Fibroblast of lung (primary cell): ENCODE data around the gene ZDHHC5. TPM values are rescaled to one million over a fixed set of nuclear protein-coding genes. Genes with fewer than 3 reads are reported as not detected.
"Not testable (repeated sequence)": the region's sequence is repeated elsewhere in the genome, so short reads cannot be mapped to it uniquely, and the experiment has no call there.

Experiments
- DNase-seq, 2 donors: peaks; one replicate each; pipeline versions ENCODE4 v3.0.0 to v3.0.0-alpha.2; 2010; ENCODE audit warnings: low read depth in 2 of 2
- H2AFZ ChIP-seq: 2 replicates; pipeline ENCODE4 v1.5.1; 2012; ENCODE audit warnings: low read length, control low read depth, inconsistent platforms
- H3K27ac ChIP-seq: 2 replicates; pipeline ENCODE4 v1.5.1; 2011; ENCODE audit warnings: low read length, control low read depth; ENCODE audit not compliant: insufficient read depth
- H3K27me3 ChIP-seq: 2 replicates; pipeline ENCODE4 v1.5.1; 2011; ENCODE audit warnings: mild to moderate bottlenecking, low read length; ENCODE audit not compliant: control insufficient read depth, insufficient read depth
- H3K36me3 ChIP-seq: 2 replicates; pipeline ENCODE4 v1.5.1; 2011; ENCODE audit warnings: low read length; ENCODE audit not compliant: control insufficient read depth, insufficient read depth
- H3K4me1 ChIP-seq: 2 replicates; pipeline ENCODE4 v1.5.1; 2011; ENCODE audit warnings: low read length; ENCODE audit not compliant: control insufficient read depth, insufficient read depth; ENCODE audit errors: extremely low read depth
- H3K4me2 ChIP-seq: 2 replicates; pipeline ENCODE4 v1.5.1; 2011; ENCODE audit warnings: low read length, control low read depth; ENCODE audit not compliant: insufficient read depth; ENCODE audit errors: extremely low read depth
- H3K4me3 ChIP-seq, 4 experiments: fragments of 200-600 bp in 1 of 4; sonication (generic) in 1 of 4; replicated peaks in 1 of 4; 2 replicates each; pipeline ENCODE4 v1.5.1; 2011 to 2016; ENCODE audit warnings: low read length in 4 of 4, low read depth in 3 of 4, mild to moderate bottlenecking in 3 of 4, control low read depth in 2 of 4, inconsistent platforms in 1 of 4, mixed read lengths in 1 of 4; ENCODE audit not compliant: insufficient read depth in 1 of 4; ENCODE audit errors: control extremely low read depth in 1 of 4
- H3K79me2 ChIP-seq: 2 replicates; pipeline ENCODE4 v1.5.1; 2012; ENCODE audit warnings: mild to moderate bottlenecking, low read length, inconsistent platforms; ENCODE audit not compliant: control insufficient read depth, insufficient read depth
- H3K9ac ChIP-seq: 2 replicates; pipeline ENCODE4 v1.5.1; 2011; ENCODE audit warnings: mild to moderate bottlenecking, low read length, control low read depth; ENCODE audit not compliant: insufficient read depth
- H3K9me3 ChIP-seq: 2 replicates; pipeline ENCODE4 v1.5.1; 2012; ENCODE audit warnings: low read depth, low read length; ENCODE audit not compliant: control insufficient read depth, insufficient read depth
- H4K20me1 ChIP-seq: 2 replicates; pipeline ENCODE4 v1.5.1; 2011; ENCODE audit warnings: low read length; ENCODE audit not compliant: control insufficient read depth, insufficient read depth; ENCODE audit errors: extremely low read depth
- CTCF ChIP-seq, 2 donors: IDR thresholded peaks in 1 of 2; conservative IDR thresholded peaks in 1 of 2; 1 replicate in 1 of 2; 2 replicates in 1 of 2; pipeline ENCODE4 v1.5.1; 2011 to 2012; ENCODE audit warnings: low read length in 2 of 2, control low read depth in 1 of 2, inconsistent platforms in 1 of 2, low read depth in 1 of 2, mild to moderate bottlenecking in 1 of 2
- EZH2 ChIP-seq: IDR thresholded peaks from 2 replicates; pipeline ENCODE4 v1.5.1; 2012; ENCODE audit warnings: low read length, control low read depth, mild to moderate bottlenecking; ENCODE audit errors: missing control alignments
- polyA plus RNA-seq, 2 donors: library from polyadenylated mRNA; depleted of rRNA in 1 of 2; stranded (reverse) in 1 of 2; unstranded in 1 of 2; fragments of >200 nt; gene quantifications; 2 replicates each; pipeline ENCODE4 v1.2.1, GENCODE V29; 2011 to 2012; ENCODE audit warnings: missing spikeins in 1 of 2
- total RNA-seq: library from RNA; depleted of rRNA; stranded (reverse); fragments of >200 nt; gene quantifications from 2 replicates; pipeline ENCODE4 v1.2.1, GENCODE V29; 2014

Gene ZDHHC5
- total and polyA plus RNA-seq, 2 donors (not counting 1 experiment from before 2014, with no cell fraction given): 33.9 to 58.9 TPM

DNA sequence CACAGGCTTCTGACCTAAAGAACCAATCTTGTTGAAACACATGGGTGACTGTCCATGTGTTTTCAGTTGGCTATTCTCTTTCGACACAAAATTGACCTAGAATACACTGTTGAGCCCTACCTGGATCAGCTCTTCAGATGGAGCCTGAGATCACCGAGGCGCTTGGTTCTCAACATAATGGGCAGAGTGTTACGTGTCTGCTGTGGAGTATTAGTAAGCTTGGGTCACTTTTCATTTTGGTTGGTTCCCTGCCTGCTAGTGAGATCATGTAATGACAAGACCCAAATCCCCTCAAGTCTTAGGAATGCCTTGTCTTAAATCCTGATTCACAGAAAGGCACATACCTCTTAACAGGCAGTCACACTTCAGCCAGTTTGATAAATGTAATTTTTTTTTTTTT is 35.4 kb downstream of the ZDHHC5 start:
- Histone ChIP-seq H3K79me2 (peaks cover 6% of the 10 kb centered on the region), H3K4me2 (no peak overlapping the region), H3K9ac (no peak overlapping the region), H3K27me3 (no peaks in the 10 kb centered on the region), H3K4me3 (no peak overlapping the region), H3K27ac (no peak overlapping the region), H3K36me3 (peaks cover 14% of the 10 kb centered on the region), H2AFZ (no peak overlapping the region), H4K20me1 (no peaks in the 10 kb centered on the region), H3K9me3 (no peaks in the 10 kb centered on the region), H3K4me1 (no peaks in the 10 kb centered on the region)
- DNase-seq: peak in 1 of 2 donors; percentile 53
- TF ChIP-seq CTCF (conservative IDR thresholded peaks at IDR 0.05 in 1 of 2, IDR thresholded peaks at IDR 0.05 in 1 of 2; ENCODE audit: low read depth in 1 of 2, low read length in 2 of 2): no peak
- no peak for TF ChIP-seq EZH2

DNA sequence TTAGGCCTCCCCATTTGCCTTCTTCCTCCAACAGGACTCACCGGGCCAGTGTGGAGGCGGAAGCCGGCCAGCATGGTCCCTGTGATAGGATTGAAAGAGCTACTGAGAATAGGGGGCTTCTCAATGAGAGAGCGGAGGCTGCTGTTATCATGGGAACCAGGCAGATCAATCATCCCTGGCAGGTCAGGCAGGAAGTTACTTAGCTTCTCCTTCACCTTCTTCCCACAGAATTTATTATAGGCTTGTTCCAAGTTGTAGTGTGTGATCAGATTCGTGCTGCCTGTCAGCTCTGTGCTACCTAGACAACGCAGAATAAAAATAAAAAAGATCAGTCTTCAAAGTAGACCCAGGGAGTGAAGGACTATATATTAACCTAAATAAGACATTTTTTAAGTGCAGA is 37.0 kb downstream of the ZDHHC5 start:
- Histone ChIP-seq H3K27me3 (no peaks in the 10 kb centered on the region), H4K20me1 (no peaks in the 10 kb centered on the region), H2AFZ (no peak overlapping the region), H3K4me3 (no peak overlapping the region), H3K9me3 (no peaks in the 10 kb centered on the region), H3K4me2 (no peak overlapping the region), H3K4me1 (no peaks in the 10 kb centered on the region), H3K27ac (no peak overlapping the region), H3K9ac (no peak overlapping the region), H3K36me3 (peaks cover 9% of the 10 kb centered on the region), H3K79me2 (peaks cover 9% of the 10 kb centered on the region)
- TF ChIP-seq CTCF (conservative IDR thresholded peaks at IDR 0.05 in 1 of 2, IDR thresholded peaks at IDR 0.05 in 1 of 2; ENCODE audit: low read depth in 1 of 2, low read length in 2 of 2) (no peak), EZH2 (no peak)
- no peak for DNase-seq

DNA sequence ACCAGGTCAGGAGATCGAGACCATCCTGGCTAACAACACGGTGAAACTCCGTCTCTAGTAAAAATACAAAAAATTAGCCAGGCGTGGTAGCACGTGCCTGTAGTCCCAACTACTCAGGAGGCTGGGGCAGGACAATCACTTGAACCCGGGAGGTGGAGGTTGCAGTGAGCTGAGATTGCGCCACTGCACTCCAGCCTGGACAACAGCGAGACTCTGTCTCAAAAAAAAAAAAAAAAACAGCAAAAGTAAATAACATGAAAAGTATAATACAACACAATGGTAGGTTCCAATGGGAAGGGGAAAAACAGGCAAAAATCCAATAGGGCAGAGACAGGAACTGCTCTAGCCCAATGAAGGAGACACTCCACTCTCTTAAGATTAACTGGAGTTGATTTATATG is 37.5 kb downstream of the ZDHHC5 start:
- H2AFZ ChIP-seq, DNase-seq, H3K4me3 ChIP-seq, H3K4me1 ChIP-seq, H3K27me3 ChIP-seq, H3K9me3 ChIP-seq, H3K4me2 ChIP-seq, H3K36me3 ChIP-seq, H3K27ac ChIP-seq, H3K9ac ChIP-seq, H4K20me1 ChIP-seq: not testable (repeated sequence)
- peaks cover 13% of the 10 kb centered on the region for H3K79me2 ChIP-seq
